DMS 273 treated with DMSO at 0.1 percent for 48 hours (cell line): ENCODE measurements around the gene KATNAL1.

Experiments used
- DNase-seq: peaks from one replicate; lab custom pipeline; 2025; lab: John Stamatoyannopoulos, UW

KATNAL1 gene

GRCh38 chr13:30163441-30163840 is 143.9 kb downstream of the KATNAL1 start:
- no peak for DNase-seq

DNA sequence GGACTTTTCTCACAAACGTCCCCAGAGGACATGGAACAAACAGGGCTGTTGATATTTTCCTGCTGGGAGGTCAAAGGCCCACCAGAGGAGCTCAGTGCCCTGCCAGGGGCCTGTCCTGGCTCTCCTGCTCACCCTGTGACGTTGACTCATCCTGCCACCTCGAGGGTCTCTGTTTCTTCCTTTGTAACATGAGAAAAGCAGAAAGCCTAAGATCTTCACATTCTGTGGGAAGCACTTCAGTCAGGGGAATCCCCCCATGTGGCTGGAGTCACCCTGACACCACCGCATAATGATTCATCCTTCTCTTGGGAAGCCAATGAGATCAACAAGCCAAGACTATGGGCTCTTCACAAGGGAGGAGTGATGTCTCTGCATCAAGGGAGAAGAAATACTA is 147.9 kb downstream of the KATNAL1 start:
- DNase-seq: no peak

DNA sequence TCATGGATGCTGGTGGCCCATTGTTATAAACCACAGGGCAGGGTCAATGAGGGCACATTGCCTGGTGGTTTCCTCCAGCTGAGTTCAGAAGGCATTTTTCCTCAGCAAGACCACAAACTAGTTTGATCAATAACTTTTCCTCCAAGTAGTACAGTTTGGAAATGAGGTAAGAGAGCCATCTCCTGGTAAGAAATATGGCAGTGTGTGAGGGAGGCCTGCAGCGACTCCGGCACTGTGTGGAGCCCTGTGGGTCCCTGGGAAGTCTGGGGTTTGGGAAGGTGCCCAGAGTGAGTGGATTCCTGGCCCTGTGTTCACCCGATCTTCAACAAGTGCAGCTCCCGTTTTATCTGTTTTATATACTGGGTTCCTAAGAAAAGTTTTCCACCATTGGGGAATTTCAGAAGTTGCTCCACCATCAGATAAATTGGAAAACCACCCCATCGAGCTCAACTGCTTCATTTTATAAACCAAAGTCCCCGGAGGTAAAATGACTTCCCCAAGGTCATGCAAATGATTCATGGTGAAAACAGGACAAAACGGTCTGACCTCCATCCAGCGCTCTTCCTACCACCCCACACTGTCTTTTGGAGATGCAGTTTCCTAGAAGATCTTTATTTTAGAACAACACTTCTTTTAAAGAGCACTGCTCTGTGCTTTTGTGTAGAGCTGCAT is 148.4 kb downstream of the KATNAL1 start:
- DNase-seq: no peak

DNA sequence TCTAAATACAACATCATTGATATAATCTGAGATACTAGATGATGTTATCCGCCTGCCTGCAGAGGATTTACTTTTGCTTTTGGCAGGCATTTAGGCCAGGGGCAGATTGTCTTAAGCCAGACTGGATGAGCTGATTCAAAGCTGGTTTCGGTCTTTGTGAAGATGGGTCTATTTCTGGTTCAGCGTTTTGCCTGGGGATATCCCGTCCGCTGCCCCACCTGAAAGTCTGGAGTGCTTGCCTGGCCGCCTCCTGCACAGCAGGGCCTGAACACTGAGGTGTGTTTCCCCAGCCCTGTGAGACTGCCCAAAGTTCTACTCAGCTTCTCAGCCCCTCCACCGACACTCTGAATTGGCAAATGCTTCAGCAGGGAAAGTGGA is 149.7 kb downstream of the KATNAL1 start:
- no peak for DNase-seq

DNA sequence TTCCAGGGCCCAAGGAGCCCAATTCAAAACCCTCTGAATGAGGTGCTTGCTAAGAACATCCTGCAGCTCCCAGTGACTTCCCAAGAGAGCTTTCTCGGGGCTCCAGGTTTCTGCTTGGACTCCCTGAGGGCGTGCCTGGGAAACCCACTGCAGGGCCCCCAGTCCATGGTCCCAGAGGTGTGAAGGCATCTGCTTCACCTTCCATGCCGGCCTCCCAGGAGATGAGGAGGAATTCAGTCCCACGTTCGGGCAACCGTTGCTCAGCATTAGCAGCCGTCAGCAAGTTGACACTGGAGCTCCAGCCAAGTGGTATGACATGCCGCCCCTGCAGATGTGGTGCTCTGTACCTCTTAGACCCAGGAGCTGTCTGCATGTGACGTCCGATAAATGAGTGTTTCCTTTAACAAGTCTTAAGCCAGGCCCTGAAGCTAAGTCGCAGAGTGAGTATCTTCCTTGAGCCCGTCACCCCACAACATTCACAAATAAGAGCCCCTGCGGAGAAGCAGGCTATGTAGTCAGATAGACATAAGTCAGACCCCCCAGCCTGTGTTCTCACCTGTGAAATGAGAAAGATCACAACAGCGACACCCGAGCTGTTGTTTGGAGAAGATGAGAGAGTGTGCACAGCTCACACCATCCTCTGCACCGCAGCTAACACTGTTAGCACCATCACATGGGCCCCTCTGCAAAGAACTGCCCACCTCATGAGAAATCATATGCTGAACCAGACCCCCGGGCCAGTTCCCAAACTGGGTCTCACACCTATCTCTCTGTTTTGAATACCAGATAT is 150.3 kb downstream of the KATNAL1 start:
- DNase-seq: no peak

DNA sequence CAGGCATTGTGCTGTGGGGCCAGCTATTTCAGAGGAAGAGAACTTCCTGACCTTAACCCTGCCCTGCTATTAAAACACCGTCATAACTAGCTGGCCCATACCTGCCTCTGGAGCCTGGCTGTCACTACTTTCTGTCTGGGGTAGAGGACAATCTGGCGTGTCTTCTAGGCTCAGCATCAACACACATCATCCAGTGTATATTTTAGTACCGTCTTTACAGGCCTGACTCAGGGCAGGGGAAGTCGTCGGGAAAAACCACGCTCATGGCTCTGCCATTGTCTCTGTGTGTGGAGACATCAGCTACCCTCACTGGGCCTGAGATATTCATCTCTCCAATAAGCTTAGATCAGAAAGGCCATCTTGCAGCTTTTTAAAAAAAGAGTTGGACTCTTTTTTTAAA is 151.1 kb downstream of the KATNAL1 start:
- no peak for DNase-seq

DNA sequence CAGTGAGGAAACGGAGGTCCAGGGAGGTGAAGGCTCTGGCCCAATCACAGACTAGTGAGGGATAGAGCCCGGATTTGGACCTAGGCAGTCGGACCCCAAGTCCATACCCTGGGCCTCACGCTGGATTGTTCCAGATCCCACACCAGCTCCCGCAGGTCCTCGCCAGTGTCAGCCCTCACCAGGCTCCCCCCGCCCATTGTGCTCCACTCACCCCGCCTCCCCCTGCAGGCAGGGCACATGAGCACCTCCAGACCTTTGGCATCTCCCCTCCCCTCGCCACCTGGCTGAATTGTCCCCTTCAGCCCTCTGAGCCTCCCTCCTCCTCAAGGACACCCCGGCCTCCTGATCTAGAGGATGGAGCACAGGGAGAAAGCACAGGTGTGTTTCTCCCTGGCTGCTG is 152.4 kb downstream of the KATNAL1 start:
- no peak for DNase-seq

GRCh38 chr13:30154531-30154930 is 152.8 kb downstream of the KATNAL1 start:
- no peak for DNase-seq

DNA sequence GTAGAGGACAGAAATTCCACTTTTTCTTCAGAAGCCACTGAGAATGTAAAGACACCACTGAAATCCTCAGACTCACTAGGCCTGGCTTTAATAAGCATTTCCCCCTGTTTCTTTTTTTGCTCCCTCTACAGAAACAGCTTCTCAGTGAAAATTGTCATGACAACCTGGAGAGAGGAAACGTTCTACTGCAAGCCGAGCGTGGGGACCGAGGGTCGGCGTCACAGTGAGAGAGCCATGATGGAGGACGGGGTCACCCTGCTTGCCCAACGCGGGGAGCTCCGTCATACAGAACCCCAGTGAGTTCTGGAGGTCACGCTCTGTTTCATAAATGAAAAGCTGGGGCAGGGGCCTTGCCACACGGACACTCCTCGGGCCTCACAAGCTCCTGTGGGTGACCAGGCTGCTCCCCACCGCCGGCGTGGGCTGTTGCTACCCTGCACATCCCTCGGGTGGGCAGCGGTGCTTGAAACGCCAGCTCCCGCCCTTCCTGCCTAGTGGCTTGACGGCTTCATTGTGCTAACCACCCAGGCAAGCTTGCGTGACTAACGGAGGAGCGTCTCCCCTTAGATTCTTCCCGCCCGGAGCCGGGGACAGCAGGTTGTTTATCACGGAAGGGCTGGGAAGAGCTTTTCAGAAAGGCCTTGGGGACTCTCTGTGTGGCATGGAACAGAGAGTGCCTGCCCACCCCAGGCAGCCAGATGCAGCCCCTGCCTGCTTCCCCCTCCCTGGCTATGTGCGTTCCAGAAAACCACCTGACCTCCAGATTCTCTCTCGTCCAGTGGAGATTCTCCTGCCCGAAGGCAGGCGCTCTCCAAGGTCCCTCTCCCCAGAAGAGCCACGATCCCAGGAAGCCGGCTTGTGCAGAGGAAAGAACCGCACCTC is 153.6 kb downstream of the KATNAL1 start:
- no peak for DNase-seq
